HepG2 (cell line): ENCODE results near the gene IL32. TPM values are rescaled to one million over a fixed set of nuclear protein-coding genes. Genes with fewer than 3 reads are reported as not detected.

Experiments used
- ARHGAP35 ChIP-seq: sonication (generic); formaldehyde crosslinking; IDR thresholded peaks from 2 replicates; pipeline ENCODE4 v1.9.0; 2022; ENCODE audit warnings: mild to moderate bottlenecking, inconsistent platforms, moderate library complexity, missing genetic modification reagents, borderline replicate concordance
- ARNT2 ChIP-seq: sonication (generic); formaldehyde crosslinking; IDR thresholded peaks from 2 replicates; pipeline ENCODE4 v1.8.0; 2022; ENCODE audit warnings: mild to moderate bottlenecking, low read depth, missing genetic modification reagents, moderate library complexity
- DNMT3B ChIP-seq: conservative IDR thresholded peaks from 2 replicates; pipeline ENCODE4 v1.6.1; 2016; ENCODE audit warnings: missing biosample characterization, control low read depth
- EHMT2 ChIP-seq: fragments of 200-600 bp; sonication (generic); IDR thresholded peaks from 2 replicates; pipeline ENCODE4 v1.7.0; 2017; ENCODE audit warnings: antibody characterized with exemption, low read depth, low read length, borderline replicate concordance
- ERF ChIP-seq: IDR thresholded peaks from 2 replicates; pipeline ENCODE4 v1.6.1; 2018; ENCODE audit warnings: missing biosample characterization, missing genetic modification reagents
- HINFP ChIP-seq: sonication (generic); formaldehyde crosslinking; IDR thresholded peaks from 2 replicates; pipeline ENCODE4 v1.4.0; 2020; ENCODE audit warnings: low read depth, mild to moderate bottlenecking, missing genetic modification reagents
- PRDM10 ChIP-seq: sonication (generic); formaldehyde crosslinking; IDR thresholded peaks from 2 replicates; pipeline ENCODE4 v1.4.0; 2020; ENCODE audit warnings: low read depth, missing genetic modification reagents
- ZNF333 ChIP-seq: sonication (generic); formaldehyde crosslinking; IDR thresholded peaks from 2 replicates; pipeline ENCODE4 v1.4.0; 2020; ENCODE audit warnings: mild to moderate bottlenecking, missing genetic modification reagents, borderline replicate concordance
- ZNF576 ChIP-seq: sonication (generic); formaldehyde crosslinking; IDR thresholded peaks from 2 replicates; pipeline ENCODE4 v1.4.0; 2020; ENCODE audit warnings: mild to moderate bottlenecking, missing genetic modification reagents
- ZNF775 ChIP-seq: sonication (generic); formaldehyde crosslinking; IDR thresholded peaks from 2 replicates; pipeline ENCODE4 v1.4.0; 2020; ENCODE audit warnings: missing genetic modification reagents, mild to moderate bottlenecking, moderate library complexity, borderline replicate concordance
- polyA plus RNA-seq, 8 experiments: library from polyadenylated mRNA; depleted of rRNA in 3 of 8; stranded (reverse) in 7 of 8; unstranded in 1 of 8; fragments of >200 nt; fragmentation: Illumina TruSeq in 4 of 8; extraction: Trizol in 4 of 8; gene quantifications; 2 replicates each; pipeline versions ENCODE4 v1.2.1 to v1.2.3, GENCODE V29; 2011 to 2016; ENCODE audit warnings: low read depth in 4 of 8, missing spikeins in 1 of 8, mixed read lengths in 1 of 8; ENCODE audit not compliant: insufficient read depth in 1 of 8
- total RNA-seq, 5 experiments: library from RNA; depleted of rRNA; stranded (reverse); fragments of >200 nt; fragmentation: Illumina TruSeq; extraction: Trizol; gene quantifications; 2 replicates each; pipeline ENCODE4 v1.2.3, GENCODE V29; 2016; ENCODE audit warnings: low read depth in 1 of 5
- TF ChIP-seq, protein P1 (sequence below): sonication (generic); formaldehyde crosslinking; IDR thresholded peaks from 2 replicates; pipeline ENCODE4 v1.4.0; 2020; ENCODE audit warnings: missing genetic modification reagents
- TF ChIP-seq, protein P2 (sequence below): sonication (generic); formaldehyde crosslinking; conservative IDR thresholded peaks from 2 replicates; pipeline ENCODE4 v1.8.0; 2022; ENCODE audit warnings: missing genetic modification reagents
- TF ChIP-seq, protein P3 (sequence below): sonication (generic); formaldehyde crosslinking; IDR thresholded peaks from 2 replicates; pipeline ENCODE4 v1.8.1; 2022; ENCODE audit warnings: mild to moderate bottlenecking, missing genetic modification reagents
- TF ChIP-seq, protein P4 (sequence below): IDR thresholded peaks from 2 replicates; pipeline ENCODE4 v1.6.1; 2016; ENCODE audit warnings: low read depth, control low read depth
- TF ChIP-seq, protein P5 (sequence below): sonication (generic); formaldehyde crosslinking; IDR thresholded peaks from 2 replicates; pipeline ENCODE4 v1.4.0; 2020; ENCODE audit warnings: low read depth, mild to moderate bottlenecking, missing genetic modification reagents

Gene IL32
- total and polyA plus RNA-seq, 2 of the 13 experiments (the other 11 are each of a cell fraction or from before 2014, with no cell fraction given) = 115 to 165 TPM

GRCh38 chr16:3112058-3112880 is 46.8 kb downstream of the IL32 start, which contains the start of gene ZNF205 (continued):
- TF ChIP-seq, protein P1, sequence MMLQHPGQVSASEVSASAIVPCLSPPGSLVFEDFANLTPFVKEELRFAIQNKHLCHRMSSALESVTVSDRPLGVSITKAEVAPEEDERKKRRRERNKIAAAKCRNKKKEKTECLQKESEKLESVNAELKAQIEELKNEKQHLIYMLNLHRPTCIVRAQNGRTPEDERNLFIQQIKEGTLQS (CRISPR knock-in tag) = no peak
- no peak for TF ChIP-seq EHMT2
- peak; percentile 61 for TF ChIP-seq ERF (CRISPR knock-in tag)
- TF ChIP-seq ZNF333 (CRISPR knock-in tag) = peak; percentile 47; the same call in 1 of the 2 replicates
- TF ChIP-seq, protein P2, sequence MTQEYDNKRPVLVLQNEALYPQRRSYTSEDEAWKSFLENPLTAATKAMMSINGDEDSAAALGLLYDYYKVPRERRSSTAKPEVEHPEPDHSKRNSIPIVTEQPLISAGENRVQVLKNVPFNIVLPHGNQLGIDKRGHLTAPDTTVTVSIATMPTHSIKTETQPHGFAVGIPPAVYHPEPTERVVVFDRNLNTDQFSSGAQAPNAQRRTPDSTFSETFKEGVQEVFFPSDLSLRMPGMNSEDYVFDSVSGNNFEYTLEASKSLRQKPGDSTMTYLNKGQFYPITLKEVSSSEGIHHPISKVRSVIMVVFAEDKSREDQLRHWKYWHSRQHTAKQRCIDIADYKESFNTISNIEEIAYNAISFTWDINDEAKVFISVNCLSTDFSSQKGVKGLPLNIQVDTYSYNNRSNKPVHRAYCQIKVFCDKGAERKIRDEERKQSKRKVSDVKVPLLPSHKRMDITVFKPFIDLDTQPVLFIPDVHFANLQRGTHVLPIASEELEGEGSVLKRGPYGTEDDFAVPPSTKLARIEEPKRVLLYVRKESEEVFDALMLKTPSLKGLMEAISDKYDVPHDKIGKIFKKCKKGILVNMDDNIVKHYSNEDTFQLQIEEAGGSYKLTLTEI = no peak
- peak; percentile 76; the same call in 1 of the 2 replicates for TF ChIP-seq HINFP (CRISPR knock-in tag)
- no peak for TF ChIP-seq ARHGAP35 (CRISPR knock-in tag)
- TF ChIP-seq PRDM10 (CRISPR knock-in tag) = no peak
- TF ChIP-seq ARNT2 = 0 out of 2 replicates have a peak, but pooled peaks have one; percentile 34
- TF ChIP-seq, protein P3, sequence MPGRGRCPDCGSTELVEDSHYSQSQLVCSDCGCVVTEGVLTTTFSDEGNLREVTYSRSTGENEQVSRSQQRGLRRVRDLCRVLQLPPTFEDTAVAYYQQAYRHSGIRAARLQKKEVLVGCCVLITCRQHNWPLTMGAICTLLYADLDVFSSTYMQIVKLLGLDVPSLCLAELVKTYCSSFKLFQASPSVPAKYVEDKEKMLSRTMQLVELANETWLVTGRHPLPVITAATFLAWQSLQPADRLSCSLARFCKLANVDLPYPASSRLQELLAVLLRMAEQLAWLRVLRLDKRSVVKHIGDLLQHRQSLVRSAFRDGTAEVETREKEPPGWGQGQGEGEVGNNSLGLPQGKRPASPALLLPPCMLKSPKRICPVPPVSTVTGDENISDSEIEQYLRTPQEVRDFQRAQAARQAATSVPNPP (CRISPR knock-in tag) = no peak
- TF ChIP-seq, protein P4, sequence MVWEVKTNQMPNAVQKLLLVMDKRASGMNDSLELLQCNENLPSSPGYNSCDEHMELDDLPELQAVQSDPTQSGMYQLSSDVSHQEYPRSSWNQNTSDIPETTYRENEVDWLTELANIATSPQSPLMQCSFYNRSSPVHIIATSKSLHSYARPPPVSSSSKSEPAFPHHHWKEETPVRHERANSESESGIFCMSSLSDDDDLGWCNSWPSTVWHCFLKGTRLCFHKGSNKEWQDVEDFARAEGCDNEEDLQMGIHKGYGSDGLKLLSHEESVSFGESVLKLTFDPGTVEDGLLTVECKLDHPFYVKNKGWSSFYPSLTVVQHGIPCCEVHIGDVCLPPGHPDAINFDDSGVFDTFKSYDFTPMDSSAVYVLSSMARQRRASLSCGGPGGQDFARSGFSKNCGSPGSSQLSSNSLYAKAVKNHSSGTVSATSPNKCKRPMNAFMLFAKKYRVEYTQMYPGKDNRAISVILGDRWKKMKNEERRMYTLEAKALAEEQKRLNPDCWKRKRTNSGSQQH (CRISPR knock-in tag) = peak; percentile 28; the same call in 1 of the 2 replicates
- no peak for TF ChIP-seq ZNF576 (CRISPR knock-in tag)
- TF ChIP-seq DNMT3B (CRISPR knock-in tag) = no peak
- TF ChIP-seq, protein P5, sequence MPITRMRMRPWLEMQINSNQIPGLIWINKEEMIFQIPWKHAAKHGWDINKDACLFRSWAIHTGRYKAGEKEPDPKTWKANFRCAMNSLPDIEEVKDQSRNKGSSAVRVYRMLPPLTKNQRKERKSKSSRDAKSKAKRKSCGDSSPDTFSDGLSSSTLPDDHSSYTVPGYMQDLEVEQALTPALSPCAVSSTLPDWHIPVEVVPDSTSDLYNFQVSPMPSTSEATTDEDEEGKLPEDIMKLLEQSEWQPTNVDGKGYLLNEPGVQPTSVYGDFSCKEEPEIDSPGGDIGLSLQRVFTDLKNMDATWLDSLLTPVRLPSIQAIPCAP = no peak
- no peak for TF ChIP-seq ZNF775 (CRISPR knock-in tag)
